OCI-LY3 (cell line): ENCODE results near the gene USP46.

ENCODE experiments used
- H2AFZ ChIP-seq: fragments of 200-600, 300-600 bp; shearing (Covaris generic); 2 replicates; pipeline ENCODE4 v1.6.0; 2014; ENCODE audit warnings: antibody characterized with exemption, low read depth, low read length
- H3K27ac ChIP-seq: fragments of 200-600, 300-600 bp; sonication (generic); 2 replicates; pipeline ENCODE4 v1.5.1; 2014; ENCODE audit warnings: mild to moderate bottlenecking, low read length, moderate library complexity, mixed read lengths
- H3K27me3 ChIP-seq: fragments of 200-600, 300-600 bp; sonication (generic); 2 replicates; pipeline ENCODE4 v1.6.1; 2014; ENCODE audit warnings: low read depth, low read length, mixed read lengths
- H3K36me3 ChIP-seq: fragments of 200-600, 300-600 bp; sonication (generic); replicated peaks from 2 replicates; pipeline ENCODE3; 2014; ENCODE audit warnings: low read depth, low read length, mixed read lengths
- H3K4me1 ChIP-seq: fragments of 300-600, 200-600 bp; sonication (generic); 2 replicates; pipeline ENCODE4 v1.6.1; 2014; ENCODE audit warnings: low read length, mixed read lengths
- H3K4me2 ChIP-seq: fragments of 200-600, 300-600 bp; sonication (generic); 2 replicates; pipeline ENCODE4 v1.6.1; 2014; ENCODE audit warnings: low read length, mixed read lengths
- H3K4me3 ChIP-seq: fragments of 300-600, 200-600 bp; sonication (generic); 2 replicates; pipeline ENCODE4 v1.5.1; 2014; ENCODE audit warnings: antibody characterized with exemption, mild to moderate bottlenecking, low read length, moderate library complexity
- H3K79me2 ChIP-seq: fragments of 300-600, 200-600 bp; shearing (Covaris generic); 2 replicates; pipeline ENCODE4 v1.6.1; 2014; ENCODE audit warnings: mild to moderate bottlenecking, low read length, mixed read lengths
- H3K9ac ChIP-seq: fragments of 300-600, 200-600 bp; shearing (Covaris generic); 2 replicates; pipeline ENCODE4 v1.6.0; 2014; ENCODE audit warnings: mild to moderate bottlenecking, low read length, moderate library complexity
- H3K9me3 ChIP-seq: fragments of 200-600, 300-600 bp; shearing (Covaris generic); 2 replicates; pipeline ENCODE4 v1.6.1; 2014; ENCODE audit warnings: low read length, mixed read lengths; ENCODE audit not compliant: insufficient read depth
- H4K20me1 ChIP-seq: fragments of 200-600, 300-600 bp; sonication (generic); 2 replicates; pipeline ENCODE4 v1.6.1; 2016; ENCODE audit warnings: low read length, mixed read lengths; ENCODE audit not compliant: insufficient read depth
- CTCF ChIP-seq: fragments of 200-600, 300-600 bp; sonication (generic); IDR thresholded peaks from 2 replicates; pipeline ENCODE4 v1.5.1; 2014; ENCODE audit warnings: antibody characterized with exemption, low read length, low read depth
- EZH2phosphoT487 ChIP-seq: fragments of 200-600 bp; shearing (Covaris generic); IDR thresholded peaks from 2 replicates; pipeline ENCODE4 v1.6.1; 2018; ENCODE audit warnings: antibody characterized with exemption, mixed run types, low read depth

Gene USP46

GRCh38 chr4:52576326-52576725, 82.8 kb downstream of the USP46 start:
- no peaks in the 10 kb centered on the region for H3K9me3 ChIP-seq
- no peaks in the 10 kb centered on the region for H4K20me1 ChIP-seq
- no peak overlapping the region for H3K9ac ChIP-seq
- H3K79me2 ChIP-seq, result no peaks in the 10 kb centered on the region
- no peak overlapping the region for H3K4me3 ChIP-seq
- no peak overlapping the region for H3K27ac ChIP-seq
- no peak for TF ChIP-seq EZH2phosphoT487
- TF ChIP-seq CTCF, result no peak
- peaks cover 8% of the 10 kb centered on the region for H3K4me1 ChIP-seq
- H3K4me2 ChIP-seq, result no peak overlapping the region
- no peak overlapping the region for H2AFZ ChIP-seq
- no peaks in the 10 kb centered on the region for H3K27me3 ChIP-seq
- no peaks in the 10 kb centered on the region for H3K36me3 ChIP-seq

- H3K9ac ChIP-seq, result no peak overlapping the region
- no peaks in the 10 kb centered on the region for H3K27me3 ChIP-seq
- H3K9me3 ChIP-seq, result no peaks in the 10 kb centered on the region
- H3K4me2 ChIP-seq, result no peak overlapping the region
- no peaks in the 10 kb centered on the region for H3K79me2 ChIP-seq
- H2AFZ ChIP-seq, result no peak overlapping the region
- no peak for TF ChIP-seq CTCF
- TF ChIP-seq EZH2phosphoT487, result no peak
- no peaks in the 10 kb centered on the region for H3K36me3 ChIP-seq
- no peaks in the 10 kb centered on the region for H4K20me1 ChIP-seq
- H3K27ac ChIP-seq, result no peak overlapping the region
- H3K4me3 ChIP-seq, result no peak overlapping the region
- H3K4me1 ChIP-seq, result peaks cover 8% of the 10 kb centered on the region
Observed at GRCh38 chr4:52575406-52575805, 83.7 kb downstream of the USP46 start.

GRCh38 chr4:52574036-52574435, 85.1 kb downstream of the USP46 start:
- no peaks in the 10 kb centered on the region for H3K9me3 ChIP-seq
- H3K4me2 ChIP-seq, result no peak overlapping the region
- TF ChIP-seq CTCF (no peak), EZH2phosphoT487 (no peak)
- no peaks in the 10 kb centered on the region for H3K36me3 ChIP-seq
- no peak overlapping the region for H3K4me3 ChIP-seq
- H3K27me3 ChIP-seq, result no peaks in the 10 kb centered on the region
- no peak overlapping the region for H2AFZ ChIP-seq
- H3K4me1 ChIP-seq, result peaks cover 8% of the 10 kb centered on the region
- no peaks in the 10 kb centered on the region for H4K20me1 ChIP-seq
- no peaks in the 10 kb centered on the region for H3K79me2 ChIP-seq
- H3K9ac ChIP-seq, result no peak overlapping the region
- no peak overlapping the region for H3K27ac ChIP-seq

- no peak for TF ChIP-seq EZH2phosphoT487
- no peak for TF ChIP-seq CTCF
- no peaks in the 10 kb centered on the region for H3K79me2 ChIP-seq
- H3K27ac ChIP-seq, result no peak overlapping the region
- H3K27me3 ChIP-seq, result no peaks in the 10 kb centered on the region
- H3K36me3 ChIP-seq, result no peaks in the 10 kb centered on the region
- H4K20me1 ChIP-seq, result no peaks in the 10 kb centered on the region
- H3K9me3 ChIP-seq, result no peaks in the 10 kb centered on the region
- H3K4me3 ChIP-seq, result no peak overlapping the region
- H3K4me2 ChIP-seq, result no peak overlapping the region
- peaks cover 8% of the 10 kb centered on the region for H3K4me1 ChIP-seq
- no peak overlapping the region for H2AFZ ChIP-seq
- no peak overlapping the region for H3K9ac ChIP-seq
Observed at GRCh38 chr4:52573551-52573950, 85.5 kb downstream of the USP46 start.
